Activated CD8-positive, alpha-beta T cell treated with anti-CD3 and anti-CD28 coated beads, Interleukin-2, amount 10 ng/mL, durations not matched to agents 7 days and 5 days (primary cell): ENCODE results near the gene CCDC39. TPM values are rescaled to one million over a fixed set of nuclear protein-coding genes. Genes with fewer than 3 reads are reported as not detected.

Source experiments
- ATAC-seq: fragments of 150-1000 bp; cut with Tn5 transposase; one replicate; pipeline ENCODE4 v1.10.0; 2021; ENCODE audit warnings: moderate library complexity
- CTCF ChIA-PET: fragments of 350-600 bp; sonication (Branson Sonifier 250); formaldehyde crosslinking; loops from one replicate; lab custom pipeline; 2021; ENCODE audit warnings: antibody characterized with exemption; lab: Charles Lee
- POLR2A ChIA-PET: fragments of 350-600 bp; sonication (Branson Sonifier 250); formaldehyde crosslinking; loops from one replicate; lab custom pipeline; 2021; ENCODE audit warnings: antibody characterized with exemption; lab: Charles Lee
- DNase-seq: peaks from one replicate; pipeline ENCODE4 v3.0.0-alpha.2; 2020
- H3K27ac Mint-ChIP-seq: one replicate; pipeline ENCODE4 v1.8.0; 2021; ENCODE audit warnings: mild to moderate bottlenecking, mixed read lengths
- H3K27me3 Mint-ChIP-seq: one replicate; pipeline ENCODE4 v1.8.0; 2021; ENCODE audit warnings: low read depth, mixed read lengths
- H3K36me3 Mint-ChIP-seq: one replicate; pipeline ENCODE4 v1.8.0; 2021; ENCODE audit warnings: low read depth, mixed read lengths
- H3K4me1 Mint-ChIP-seq: one replicate; pipeline ENCODE4 v1.8.0; 2021; ENCODE audit warnings: low read depth, mixed read lengths
- H3K4me3 Mint-ChIP-seq: one replicate; pipeline ENCODE4 v1.8.0; 2021; ENCODE audit warnings: mild to moderate bottlenecking, mixed read lengths
- H3K9me3 Mint-ChIP-seq: one replicate; pipeline ENCODE4 v1.8.0; 2022; ENCODE audit warnings: mixed read lengths; ENCODE audit not compliant: insufficient read depth
- total RNA-seq, 2 experiments: library from RNA; stranded (reverse); gene quantifications; one replicate each; pipeline ENCODE4 v1.2.3, GENCODE V29; 2021

Gene CCDC39
- total RNA-seq, 2 experiments from 2014 or later: not detected

- no peaks in the 10 kb centered on the region for H3K4me1 Mint-ChIP-seq
- DNase-seq (no peak), ATAC-seq (no peak)
- no peaks in the 10 kb centered on the region for H3K9me3 Mint-ChIP-seq
- no peak overlapping the region for H3K27ac Mint-ChIP-seq
- H3K4me3 Mint-ChIP-seq: no peak overlapping the region
- POLR2A ChIA-PET: no interaction called here
- H3K27me3 Mint-ChIP-seq: peaks cover 12% of the 10 kb centered on the region
- H3K36me3 Mint-ChIP-seq: no peaks in the 10 kb centered on the region
- CTCF ChIA-PET: no interaction called here
Measured at GRCh38 chr3:180590396-180590795, 88.9 kb downstream of the CCDC39 start.

- CTCF ChIA-PET: no interaction called here
- no peaks in the 10 kb centered on the region for H3K4me1 Mint-ChIP-seq
- H3K27me3 Mint-ChIP-seq: peaks cover 10% of the 10 kb centered on the region
- H3K27ac Mint-ChIP-seq: no peak overlapping the region
- H3K36me3 Mint-ChIP-seq: no peaks in the 10 kb centered on the region
- H3K4me3 Mint-ChIP-seq: no peak overlapping the region
- H3K9me3 Mint-ChIP-seq: no peaks in the 10 kb centered on the region
- no peak for ATAC-seq
- DNase-seq: no peak
- POLR2A ChIA-PET: no interaction called here
Measured at GRCh38 chr3:180580934-180581333, 98.4 kb downstream of the CCDC39 start.

- no peak overlapping the region for H3K4me3 Mint-ChIP-seq
- ChIA-PET POLR2A (no interaction called here), CTCF (no interaction called here)
- H3K36me3 Mint-ChIP-seq: no peaks in the 10 kb centered on the region
- DNase-seq (no peak), ATAC-seq (no peak)
- H3K9me3 Mint-ChIP-seq: no peaks in the 10 kb centered on the region
- H3K27ac Mint-ChIP-seq: no peak overlapping the region
- H3K4me1 Mint-ChIP-seq: no peaks in the 10 kb centered on the region
- no peaks in the 10 kb centered on the region for H3K27me3 Mint-ChIP-seq
Measured at GRCh38 chr3:180575571-180575970, 103.7 kb downstream of the CCDC39 start.

DNA sequence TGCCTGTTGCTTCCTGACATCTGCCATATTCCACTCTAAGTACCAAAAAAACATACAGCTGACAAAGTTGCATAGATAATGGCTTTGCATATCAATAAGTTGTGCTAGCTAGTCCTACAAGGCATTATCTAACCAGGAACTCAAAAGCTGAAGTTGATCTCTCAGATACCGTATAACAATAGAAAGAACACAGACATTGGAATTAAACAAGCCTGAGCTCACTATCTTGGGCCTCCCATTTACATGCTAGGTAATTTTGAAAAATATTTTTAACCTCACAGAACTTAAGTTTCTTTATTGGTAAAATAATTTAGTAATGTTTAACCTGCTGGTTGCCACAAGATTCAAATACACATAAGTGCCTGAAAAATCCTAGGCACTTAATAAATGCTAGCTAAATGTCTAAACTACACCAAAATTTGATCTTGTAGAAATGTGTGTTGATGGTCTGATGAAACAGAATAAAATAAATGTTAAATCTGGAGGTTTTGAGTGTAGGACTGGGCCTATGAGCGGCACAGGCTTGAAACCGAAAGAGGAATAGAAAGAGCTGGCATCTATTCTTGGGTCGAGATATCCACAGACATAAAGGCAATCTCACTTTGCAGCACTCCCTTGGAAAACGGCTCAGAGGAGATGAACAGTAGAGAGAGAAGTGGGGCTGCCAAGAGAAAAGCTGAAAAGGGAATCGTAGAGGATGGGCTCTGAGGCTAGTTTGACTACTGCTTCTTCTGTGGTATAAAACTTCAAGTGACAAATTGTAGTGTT lies 107.3 kb downstream of the CCDC39 start:
- Mint-ChIP-seq H3K36me3 (no peaks in the 10 kb centered on the region), H3K4me1 (no peaks in the 10 kb centered on the region), H3K27me3 (no peaks in the 10 kb centered on the region), H3K27ac (no peak overlapping the region), H3K4me3 (no peak overlapping the region), H3K9me3 (no peaks in the 10 kb centered on the region)
- ATAC-seq: no peak
- ChIA-PET POLR2A (no interaction called here), CTCF (no interaction called here)
- no peak for DNase-seq

DNA sequence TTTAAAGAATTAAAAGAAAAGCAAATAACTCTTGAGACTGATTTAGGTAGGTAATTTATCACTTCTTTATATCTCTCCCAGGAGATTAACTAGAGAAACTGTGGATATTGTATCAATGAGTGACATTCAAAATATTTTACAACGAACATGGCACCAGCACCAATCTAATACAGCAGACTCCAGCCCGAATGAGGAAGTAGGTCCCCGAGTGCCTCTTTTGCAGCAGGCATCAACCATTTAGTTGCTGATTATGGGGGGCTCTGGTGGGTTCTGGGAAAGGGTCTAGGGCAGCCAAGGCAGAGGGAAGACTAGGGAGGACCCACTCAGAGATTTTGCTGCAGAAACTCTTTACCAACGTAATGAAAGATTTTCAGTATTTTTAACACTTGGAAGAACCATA lies 109.1 kb downstream of the CCDC39 start:
- Mint-ChIP-seq H3K27ac (no peak overlapping the region), H3K4me3 (no peak overlapping the region), H3K36me3 (no peaks in the 10 kb centered on the region), H3K27me3 (no peaks in the 10 kb centered on the region), H3K4me1 (no peaks in the 10 kb centered on the region), H3K9me3 (no peaks in the 10 kb centered on the region)
- ChIA-PET CTCF (no interaction called here), POLR2A (no interaction called here)
- DNase-seq: no peak
- ATAC-seq: no peak

DNA sequence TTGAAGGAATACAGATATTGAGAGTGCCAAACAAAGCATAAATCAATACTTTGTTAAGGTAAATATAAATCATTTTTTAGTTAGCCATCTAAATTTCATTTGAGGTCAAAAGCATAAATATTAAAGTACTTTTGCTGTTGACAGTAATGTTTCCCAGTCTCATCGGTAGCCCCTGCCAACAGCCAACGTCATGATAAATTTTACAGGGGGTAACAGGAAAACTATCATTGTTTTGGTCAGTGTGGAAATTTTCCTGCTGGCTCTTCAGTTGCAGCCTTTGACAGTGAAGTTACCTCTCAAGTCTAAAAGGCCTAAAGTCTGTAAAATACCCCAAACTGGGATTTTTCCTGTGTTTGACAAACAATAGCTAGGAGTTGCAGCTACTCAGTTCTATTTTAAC lies 114.6 kb downstream of the CCDC39 start:
- Mint-ChIP-seq H3K36me3 (no peaks in the 10 kb centered on the region), H3K27ac (no peak overlapping the region), H3K9me3 (peaks cover 1% of the 10 kb centered on the region), H3K4me1 (no peaks in the 10 kb centered on the region), H3K27me3 (no peaks in the 10 kb centered on the region), H3K4me3 (no peak overlapping the region)
- ChIA-PET POLR2A (no interaction called here), CTCF (no interaction called here)
- DNase-seq (no peak), ATAC-seq (no peak)

Other genes with a start within 250 kb of the CCDC39 start
- 10 to 100 TPM; 53.5 to 65.5 TPM for gene TTC14, start 77.3 kb downstream of the CCDC39 start, total RNA-seq
- gene FXR1, start 233.2 kb upstream of the CCDC39 start, total RNA-seq: 100 to 1,000 TPM; 120 to 134 TPM